Adrenal gland (tissue), 5 donors: Measurements from ENCODE around the gene ZNF446.

ENCODE experiments used
- CTCF ChIP-seq, 6 experiments: fragments of 450-650 bp in 4 of 6; fragments of 200-600 bp in 2 of 6; sonication (generic) in 1 of 6; IDR thresholded peaks; 1 replicate in 5 of 6; 2 replicates in 1 of 6; pipeline versions ENCODE4 v1.5.1 to v1.8.0; 2016 to 2021; ENCODE audit warnings: antibody characterized with exemption in 6 of 6, mild to moderate bottlenecking in 2 of 6, moderate library complexity in 1 of 6
- POLR2A ChIP-seq, 2 donors: fragments of 450-650 bp; IDR thresholded peaks; one replicate each; pipeline ENCODE4 v1.6.1; 2017; ENCODE audit warnings: antibody characterized with exemption in 2 of 2, mild to moderate bottlenecking in 2 of 2, moderate library complexity in 1 of 2
- donor health status: DM: no; HTN: no; CAD: no.

GRCh38 chr19:58477130-58477529 lies 978 bp downstream of the ZNF446 start:
- TF ChIP-seq POLR2A (IDR thresholded peaks at IDR 0.05) (no peak), CTCF (IDR thresholded peaks at IDR 0.05) (no peak)
